ENCODE results near the gene IBA57. TPM values are rescaled to one million over a fixed set of nuclear protein-coding genes. Genes with fewer than 3 reads are reported as not detected.

Gene IBA57
- total RNA-seq, 4 donors from 2014 or later: 4.0 to 15.0 (median 11.7) TPM

GRCh38 chr1:228141226-228142044 lies 24.2 kb upstream of the IBA57 start:
- 41 to 49% methylated on average over 9 to 27 of the region's 27 CpGs for WGBS, 2 donors
- Histone ChIP-seq H3K4me1 (peaks cover 23 to 36% of the 10 kb centered on the region in 2 donors), H3K27ac (peak overlapping the region; percentile 82 to 97 (median 90)), H3K27me3 (no peaks in the 10 kb centered on the region), H3K36me3 (peaks cover 3 to 4% of the 10 kb centered on the region in 2 donors), H3K9me3 (no peaks in the 10 kb centered on the region), H3K4me3 (replicated peaks in 1 of 3) (peak overlapping the region; percentile 82 to 98 (median 96))
- TF ChIP-seq POLR2A (IDR thresholded peaks at IDR 0.05) (no peak), CTCF (IDR thresholded peaks at IDR 0.05) (no peak)
- no peak for DNase-seq
- intact Hi-C loops (cut with DNase I): loop anchor here (5.0 kb wide), 1 partner anchor 34 kb away; the partner anchor contains the start of gene MRPL55

GRCh38 chr1:228142155-228142691 lies 23.4 kb upstream of the IBA57 start:
- H3K36me3 ChIP-seq: peaks cover 9% of the 10 kb centered on the region in 2 donors
- peak overlapping the region in 1 of 3 donors; percentile 98 for H3K4me3 ChIP-seq (replicated peaks in 1 of 3)
- H3K27ac ChIP-seq: peak overlapping the region in 1 of 3 donors; percentile 97
- TF ChIP-seq CTCF (IDR thresholded peaks at IDR 0.05) (no peak), POLR2A (IDR thresholded peaks at IDR 0.05) (no peak)
- H3K9me3 ChIP-seq: no peaks in the 10 kb centered on the region
- DNase-seq: no peak
- intact Hi-C loops (cut with DNase I): loop anchor here (5.0 kb wide), 1 partner anchor 35 kb away; the partner anchor contains the start of gene MRPL55
- H3K4me1 ChIP-seq: peaks cover 23 to 36% of the 10 kb centered on the region in 2 donors
- no peaks in the 10 kb centered on the region for H3K27me3 ChIP-seq
- WGBS, 2 donors: 73 to 90% methylated on average over 11 to 14 of the region's 16 CpGs

- H3K36me3 ChIP-seq: peaks cover 12% of the 10 kb centered on the region in 2 donors
- H3K4me1 ChIP-seq: peaks cover 23 to 36% of the 10 kb centered on the region in 2 donors
- 90 to 91% methylated on average over 10 to 11 of the region's 11 CpGs for WGBS, 2 donors
- DNase-seq: no peak
- no peak overlapping the region for H3K4me3 ChIP-seq (replicated peaks in 1 of 3)
- peak overlapping the region in 1 of 3 donors; percentile 5 for H3K27ac ChIP-seq
- no peaks in the 10 kb centered on the region for H3K27me3 ChIP-seq
- H3K9me3 ChIP-seq: no peaks in the 10 kb centered on the region
- intact Hi-C loops (cut with DNase I): loop anchor here (5.0 kb wide), 1 partner anchor 35 kb away; the partner anchor contains the start of gene MRPL55
- no peak for TF ChIP-seq CTCF (IDR thresholded peaks at IDR 0.05)
- TF ChIP-seq POLR2A (IDR thresholded peaks at IDR 0.05): no peak
Observed at GRCh38 chr1:228142701-228143136, 22.9 kb upstream of the IBA57 start.

GRCh38 chr1:228143480-228144192 lies 22.0 kb upstream of the IBA57 start:
- Histone ChIP-seq H3K36me3 (peaks cover 12 to 16% of the 10 kb centered on the region in 2 donors), H3K27ac (no peak overlapping the region), H3K9me3 (no peaks in the 10 kb centered on the region), H3K27me3 (no peaks in the 10 kb centered on the region), H3K4me3 (replicated peaks in 1 of 3) (no peak overlapping the region), H3K4me1 (peaks cover 23 to 42% of the 10 kb centered on the region in 2 donors)
- TF ChIP-seq POLR2A (IDR thresholded peaks at IDR 0.05) (no peak), CTCF (IDR thresholded peaks at IDR 0.05) (no peak)
- WGBS, 2 donors: 86 to 90% methylated on average over 12 of the region's 12 CpGs
- DNase-seq: no peak
- intact Hi-C loops (cut with DNase I): loop anchor here (5.0 kb wide), 1 partner anchor 36 kb away; the partner anchor contains the start of gene MRPL55
